ENCODE measurements around the gene NR3C2.
A peak's percentile ranks its signal among the peaks of the same experiment; 100 is the strongest.

NR3C2 gene

DNA sequence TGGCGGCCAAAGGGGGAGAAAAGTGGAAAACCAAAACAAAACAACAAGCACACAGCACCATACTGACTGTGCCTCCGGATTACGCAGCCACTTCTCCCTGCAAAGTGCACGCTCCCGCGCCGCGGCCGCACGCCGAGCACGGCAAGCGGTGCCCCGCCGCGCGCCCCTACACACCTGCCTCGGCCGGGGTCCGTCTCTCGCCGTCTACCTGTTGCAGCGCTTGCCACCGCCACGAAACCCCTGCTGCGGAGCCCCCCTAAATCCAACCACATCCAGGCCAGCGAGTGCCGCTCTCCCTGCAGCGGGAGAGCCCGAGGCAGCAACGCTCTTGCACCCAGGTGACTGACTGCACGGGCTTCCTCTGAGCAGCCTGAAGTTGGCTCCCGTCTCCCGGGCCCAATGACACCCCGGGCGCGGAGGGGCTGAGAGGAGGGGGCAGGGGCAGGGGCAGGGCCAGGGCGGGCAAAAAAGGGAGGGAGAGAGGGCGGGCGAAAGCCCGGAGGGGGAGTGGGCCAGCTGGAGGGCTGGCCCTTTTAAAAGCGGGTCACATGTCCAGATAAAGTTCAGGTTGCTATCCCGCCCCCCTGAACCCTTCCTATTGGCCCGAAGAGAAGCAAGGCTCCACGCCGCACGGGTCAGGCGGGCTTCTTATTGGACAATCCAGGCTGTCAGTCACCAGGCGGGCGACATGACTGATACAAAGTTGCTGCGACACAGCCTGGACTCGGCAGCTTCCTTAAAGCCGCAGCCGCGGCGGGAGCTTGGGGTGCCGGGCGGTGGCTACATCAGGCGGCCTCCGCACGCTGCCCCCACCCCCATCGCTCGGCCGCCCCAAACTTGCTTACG is at the start of gene NR3C2:
NR3C2 (minus strand) TSS at position 429 of the 846 bp plus-strand sequence.
- peak; percentile 99 for DNase-seq (ENCODE audit: low spot score)

GRCh38 chr4:148487181-148487580 is 45.0 kb upstream of the NR3C2 start:
- DNase-seq (ENCODE audit: low spot score), result no peak

GRCh38 chr4:148481636-148482035 is 39.4 kb upstream of the NR3C2 start:
- DNase-seq (ENCODE audit: low spot score), result no peak

- DNase-seq (ENCODE audit: low spot score), result no peak
Measured at GRCh38 chr4:148477276-148477675, 35.1 kb upstream of the NR3C2 start.

DNA sequence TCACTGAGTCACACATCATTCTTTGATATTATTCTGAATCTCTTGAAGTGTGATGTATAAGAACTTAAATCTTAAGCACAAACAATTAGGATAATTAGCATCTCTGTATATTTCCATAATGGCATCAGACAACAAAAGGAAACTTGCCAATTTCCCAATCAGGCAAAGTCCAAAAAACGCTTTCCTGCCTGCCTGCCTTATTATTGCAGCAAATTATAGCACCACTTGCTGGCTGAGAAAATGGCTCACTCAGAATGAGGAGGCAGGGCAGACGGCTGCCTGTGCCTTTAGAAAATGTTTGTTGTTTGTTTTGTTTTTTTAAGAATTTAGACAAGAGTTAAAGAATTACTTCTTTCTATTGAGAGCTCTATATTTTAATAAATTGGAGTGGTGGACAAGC is 27.7 kb upstream of the NR3C2 start:
- no peak for DNase-seq (ENCODE audit: low spot score)

DNA sequence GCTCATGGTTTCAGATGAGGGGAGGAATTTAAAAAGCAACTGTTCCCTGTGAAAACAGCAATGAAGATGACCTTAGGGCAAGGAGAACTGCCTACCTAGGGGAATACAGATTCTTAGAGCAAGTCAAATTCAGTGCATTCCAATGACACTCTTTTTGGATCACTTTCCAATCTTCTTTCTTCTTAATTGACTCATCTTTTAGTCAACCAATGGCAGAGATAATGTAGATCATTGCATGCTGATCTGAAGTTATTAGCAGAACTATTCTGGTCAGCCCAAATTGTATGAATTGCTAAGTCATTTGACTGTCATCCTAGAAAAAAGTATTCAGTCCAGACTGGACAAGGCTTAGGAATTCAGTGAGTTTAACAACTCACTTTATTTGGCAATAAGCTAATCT is 12.6 kb upstream of the NR3C2 start:
- DNase-seq (ENCODE audit: low spot score), result peak; percentile 7

GRCh38 chr4:148453833-148454232 is 11.6 kb upstream of the NR3C2 start:
- no peak for DNase-seq (ENCODE audit: low spot score)

- peak; percentile 75 for DNase-seq (ENCODE audit: low spot score)
Measured at GRCh38 chr4:148452970-148453369, 10.8 kb upstream of the NR3C2 start.

- DNase-seq (ENCODE audit: low spot score), result no peak
Measured at GRCh38 chr4:148449921-148450320, 7.7 kb upstream of the NR3C2 start.

GRCh38 chr4:148448141-148448540 is 5.9 kb upstream of the NR3C2 start:
- DNase-seq (ENCODE audit: low spot score), result no peak

- DNase-seq (ENCODE audit: low spot score), result no peak
Measured at GRCh38 chr4:148447681-148448080, 5.5 kb upstream of the NR3C2 start.

DNA sequence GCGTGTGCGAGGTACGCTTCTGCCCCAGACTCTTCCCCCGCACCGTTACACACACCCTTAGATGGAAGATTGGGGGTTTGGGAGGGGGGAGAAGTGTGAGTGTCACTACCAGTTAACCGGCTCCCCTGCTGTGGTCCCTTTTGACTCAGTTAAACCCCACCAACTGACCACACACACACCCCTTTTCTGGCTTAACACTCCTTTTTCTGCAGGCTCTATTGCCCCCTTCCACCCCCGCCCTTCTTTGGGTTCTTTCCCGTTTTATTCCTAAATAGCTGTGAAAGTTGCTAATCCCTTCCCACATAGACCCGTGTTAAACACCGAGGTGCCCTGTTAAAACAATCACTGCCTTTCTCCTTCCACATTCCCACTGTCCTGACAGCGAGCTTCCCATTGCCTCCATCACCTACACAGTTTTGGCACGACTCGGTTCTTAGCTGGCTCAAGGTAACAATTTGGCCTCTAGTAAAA is 3.7 kb upstream of the NR3C2 start:
- no peak for DNase-seq (ENCODE audit: low spot score)

- DNase-seq (ENCODE audit: low spot score), result peak; percentile 43
Measured at GRCh38 chr4:148445071-148445859, 3.1 kb upstream of the NR3C2 start.

GRCh38 chr4:148444296-148445070 is 2.3 kb upstream of the NR3C2 start:
- DNase-seq (ENCODE audit: low spot score), result peak; percentile 30

DNA sequence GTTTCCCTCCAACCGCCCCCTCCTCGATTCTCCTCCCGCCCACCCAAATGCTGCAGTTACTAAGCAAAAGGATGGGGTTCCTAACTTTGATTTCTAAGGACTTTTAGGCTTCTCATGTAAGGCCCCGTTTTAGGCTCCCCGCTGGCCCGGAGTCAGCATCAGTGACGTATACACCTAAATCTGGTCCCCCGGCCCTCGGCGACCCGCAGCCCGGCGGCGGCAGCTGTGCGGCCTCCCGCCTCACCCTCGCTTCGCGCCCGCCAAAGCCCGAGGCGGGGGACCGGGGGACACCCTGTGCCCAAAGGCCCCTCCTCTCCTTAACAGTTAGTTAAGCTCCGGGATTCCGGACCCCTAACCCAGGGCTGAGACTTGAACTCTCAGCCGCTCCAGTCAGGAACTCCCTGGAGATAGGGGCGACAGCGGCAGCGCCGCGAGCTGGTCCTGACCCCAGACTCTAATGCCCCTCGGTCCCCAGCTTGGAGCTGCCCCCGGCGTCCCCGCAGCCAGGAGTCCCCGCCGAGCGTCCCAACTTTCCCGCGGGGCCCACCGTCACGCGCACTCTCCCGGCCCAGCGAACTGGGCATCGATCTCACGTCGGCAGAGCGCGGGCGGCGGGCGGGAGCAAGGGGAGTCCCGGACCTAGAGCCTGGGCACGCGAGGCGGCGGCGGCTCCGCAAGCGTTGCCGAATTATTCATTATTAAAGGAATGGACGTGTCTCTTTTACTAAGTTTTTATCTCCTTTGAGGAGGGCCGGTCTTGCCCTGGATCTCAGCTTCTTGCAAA is 1.5 kb upstream of the NR3C2 start:
- no peak for DNase-seq (ENCODE audit: low spot score)

DNA sequence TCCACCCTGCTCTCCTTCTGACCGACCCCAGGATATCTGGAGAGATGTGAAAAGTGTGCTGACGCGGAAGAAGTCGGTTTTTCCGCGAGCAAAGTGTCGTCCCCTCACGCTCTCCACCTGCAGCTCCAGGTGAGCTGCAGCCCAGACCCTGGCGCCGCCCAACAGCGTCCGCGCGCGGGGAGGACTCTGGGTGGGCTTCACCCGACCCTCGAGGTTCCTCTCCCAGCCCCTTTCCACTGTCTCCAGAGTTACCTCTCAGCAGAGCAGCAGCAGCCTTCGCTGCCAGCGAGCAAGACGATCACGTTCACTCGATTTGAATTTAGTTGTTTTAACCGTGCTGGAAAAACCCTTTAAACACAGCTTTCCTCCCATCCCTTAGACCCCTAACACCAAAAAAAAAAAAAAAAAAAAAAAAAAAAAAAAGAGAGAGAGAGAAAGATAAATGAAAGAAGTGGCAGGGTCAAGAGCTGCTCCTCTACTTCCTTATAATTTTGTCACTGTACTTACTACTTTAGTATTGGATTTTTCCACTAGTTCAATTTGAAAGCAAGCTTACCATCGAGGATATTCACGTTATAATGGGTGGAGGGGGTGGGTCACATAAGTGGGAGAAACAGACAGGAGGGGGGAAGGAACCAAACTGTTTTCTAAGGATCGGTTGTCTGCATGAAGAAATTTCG is 758 bp upstream of the NR3C2 start:
- DNase-seq (ENCODE audit: low spot score), result no peak

- DNase-seq (ENCODE audit: low spot score), result peak; percentile 20
Measured at GRCh38 chr4:148441624-148441985, 609 bp downstream of the NR3C2 start.

GRCh38 chr4:148438047-148438446 is 4.2 kb downstream of the NR3C2 start:
- DNase-seq (ENCODE audit: low spot score), result no peak

DNA sequence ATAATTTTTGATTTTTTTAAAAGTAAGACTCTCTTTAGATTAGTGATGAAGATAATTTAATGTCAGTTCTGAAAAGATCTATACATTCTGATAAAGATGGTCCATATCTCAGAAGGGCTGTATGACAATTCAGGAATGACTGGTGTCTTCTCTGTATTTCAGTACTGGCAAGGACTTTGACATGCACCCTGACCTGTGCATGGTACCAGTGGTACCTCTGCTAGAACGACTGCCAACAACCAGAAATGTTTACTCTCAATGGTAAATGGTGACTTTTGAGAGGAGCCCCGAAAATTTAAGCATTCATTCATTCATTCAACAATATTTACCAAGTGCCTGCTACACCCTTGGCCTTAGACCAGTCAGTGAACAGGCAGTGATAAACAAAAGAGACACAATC is 4.8 kb downstream of the NR3C2 start:
- DNase-seq (ENCODE audit: low spot score), result no peak

- no peak for DNase-seq (ENCODE audit: low spot score)
Measured at GRCh38 chr4:148436512-148436911, 5.7 kb downstream of the NR3C2 start.

Data from kidney tubule cell (primary cell).